NB4 (cell line): ENCODE results near the gene TNP1.

ENCODE experiments used
- CTCF ChIP-seq: IDR thresholded peaks from one replicate; pipeline ENCODE4 v1.5.1; 2012; ENCODE audit warnings: low read depth, low read length
- MAX ChIP-seq: IDR thresholded peaks from 2 replicates; pipeline ENCODE4 v1.6.1; 2011; ENCODE audit warnings: low read depth, low read length
- MYC ChIP-seq: IDR thresholded peaks from 2 replicates; pipeline ENCODE4 v1.6.1; 2011; ENCODE audit warnings: low read depth, low read length
- POLR2A ChIP-seq: IDR thresholded peaks from 2 replicates; pipeline ENCODE4 v1.6.1; 2011; ENCODE audit warnings: mild to moderate bottlenecking; ENCODE audit not compliant: insufficient read length; ENCODE audit errors: extremely low read depth

GRCh38 chr2:216833061-216833460 is 26.8 kb downstream of the TNP1 start:
- no peak for TF ChIP-seq CTCF
- no peak for TF ChIP-seq POLR2A
- TF ChIP-seq MAX, result no peak
- TF ChIP-seq MYC, result no peak
